Trophoblast cell (in vitro differentiated cells and primary cell): ENCODE data around the gene KHDC1.

Source experiments
- DNase-seq, 2 donors: peaks; one replicate each; pipeline ENCODE4 v3.0.0-alpha.2; 2016
- H2AFZ ChIP-seq: 2 replicates; pipeline ENCODE4 v1.6.1; 2013; ENCODE audit warnings: low read length, moderate library complexity, mild to moderate bottlenecking; ENCODE audit not compliant: insufficient read depth, poor library complexity
- H2AK5ac ChIP-seq: 2 replicates; pipeline ENCODE4 v1.6.1; 2013; ENCODE audit warnings: mild to moderate bottlenecking, low read length
- H2BK120ac ChIP-seq: 2 replicates; pipeline ENCODE4 v1.6.1; 2013; ENCODE audit warnings: low read length, mild to moderate bottlenecking, moderate library complexity; ENCODE audit not compliant: insufficient read depth, poor library complexity
- H2BK12ac ChIP-seq: 2 replicates; pipeline ENCODE4 v1.6.1; 2013; ENCODE audit warnings: mild to moderate bottlenecking, low read length, moderate library complexity
- H2BK5ac ChIP-seq: 2 replicates; pipeline ENCODE4 v1.6.1; 2013; ENCODE audit warnings: low read length, low read depth, moderate library complexity, mild to moderate bottlenecking; ENCODE audit not compliant: poor library complexity
- H3K14ac ChIP-seq: 2 replicates; pipeline ENCODE4 v1.6.1; 2013; ENCODE audit warnings: mild to moderate bottlenecking, low read length
- H3K18ac ChIP-seq: 2 replicates; pipeline ENCODE4 v1.6.1; 2013; ENCODE audit warnings: mild to moderate bottlenecking, low read length
- H3K23ac ChIP-seq: 2 replicates; pipeline ENCODE4 v1.6.1; 2013; ENCODE audit warnings: low read length
- H3K27ac ChIP-seq: 2 replicates; pipeline ENCODE4 v1.5.1; 2013; ENCODE audit warnings: low read depth, mild to moderate bottlenecking, inconsistent platforms, low read length, moderate library complexity
- H3K27me3 ChIP-seq: 2 replicates; pipeline ENCODE4 v1.6.1; 2013; ENCODE audit warnings: inconsistent platforms, mild to moderate bottlenecking, low read length, moderate library complexity; ENCODE audit not compliant: insufficient read depth
- H3K36me3 ChIP-seq, 2 experiments: 1 replicate in 1 of 2; 2 replicates in 1 of 2; pipeline ENCODE4 v1.6.1; 2013; ENCODE audit warnings: low read length in 2 of 2, mild to moderate bottlenecking in 2 of 2, moderate library complexity in 1 of 2; ENCODE audit not compliant: insufficient read depth in 2 of 2, control insufficient read depth in 1 of 2
- H3K4ac ChIP-seq: 2 replicates; pipeline ENCODE4 v1.6.1; 2013; ENCODE audit warnings: low read depth, mild to moderate bottlenecking, low read length, moderate library complexity
- H3K4me1 ChIP-seq, 2 experiments: 1 replicate in 1 of 2; 2 replicates in 1 of 2; pipeline ENCODE4 v1.6.1; 2013; ENCODE audit warnings: low read length in 2 of 2, mild to moderate bottlenecking in 2 of 2, moderate library complexity in 1 of 2; ENCODE audit not compliant: insufficient read depth in 2 of 2, control insufficient read depth in 1 of 2
- H3K4me2 ChIP-seq: 2 replicates; pipeline ENCODE4 v1.6.1; 2013; ENCODE audit warnings: inconsistent platforms, mild to moderate bottlenecking, low read length, moderate library complexity
- H3K4me3 ChIP-seq: 2 replicates; pipeline ENCODE4 v1.5.1; 2013; ENCODE audit warnings: mild to moderate bottlenecking, low read depth, low read length, inconsistent platforms
- H3K79me1 ChIP-seq: one replicate; pipeline ENCODE4 v1.6.1; 2013; ENCODE audit warnings: low read length
- H3K79me2 ChIP-seq: 2 replicates; pipeline ENCODE4 v1.6.1; 2013; ENCODE audit warnings: low read length, mild to moderate bottlenecking; ENCODE audit not compliant: control insufficient read depth, insufficient read depth, poor library complexity
- H3K9ac ChIP-seq: 2 replicates; pipeline ENCODE4 v1.6.1; 2013; ENCODE audit warnings: mild to moderate bottlenecking, low read length
- H3K9me3 ChIP-seq: 2 replicates; pipeline ENCODE4 v1.6.1; 2013; ENCODE audit warnings: low read depth, mild to moderate bottlenecking, control low read depth, inconsistent platforms, low read length; ENCODE audit not compliant: insufficient read depth
- H4K12ac ChIP-seq: 2 replicates; pipeline ENCODE4 v1.6.1; 2013; ENCODE audit warnings: low read depth, mild to moderate bottlenecking, low read length, moderate library complexity
- H4K8ac ChIP-seq: 2 replicates; pipeline ENCODE4 v1.6.1; 2013; ENCODE audit warnings: low read depth, mild to moderate bottlenecking, low read length, moderate library complexity
- H4K91ac ChIP-seq: one replicate; pipeline ENCODE4 v1.6.1; 2013; ENCODE audit warnings: low read depth, mild to moderate bottlenecking, low read length, moderate library complexity
- WGBS: extraction: QIAGEN DNeasy Blood & Tissue Kit; methylation state at CpG from one replicate; pipeline ENCODE4 v1.1.7; 2013; ENCODE audit warnings: missing lambda C conversion rate; ENCODE audit not compliant: insufficient read length, insufficient coverage; ENCODE audit errors: extremely low coverage; 5-methylcytosine and 5-hydroxymethylcytosine counted together

Gene KHDC1

GRCh38 chr6:73216859-73217258, 46.1 kb downstream of the KHDC1 start:
- no peak overlapping the region for H4K91ac ChIP-seq
- no CpG with 5 or more reads among the region's 2 CpGs for WGBS
- H3K27me3 ChIP-seq, result no peaks in the 10 kb centered on the region
- no peak overlapping the region for H3K4me2 ChIP-seq
- no peaks in the 10 kb centered on the region for H3K36me3 ChIP-seq
- no peak overlapping the region for H4K12ac ChIP-seq
- H3K23ac ChIP-seq, result no peak overlapping the region
- H3K18ac ChIP-seq, result no peak overlapping the region
- H3K79me1 ChIP-seq, result no peaks in the 10 kb centered on the region
- DNase-seq, result no peak
- no peak overlapping the region for H2BK5ac ChIP-seq
- H2AFZ ChIP-seq, result no peak overlapping the region
- no peak overlapping the region for H3K14ac ChIP-seq
- no peaks in the 10 kb centered on the region for H3K9me3 ChIP-seq
- H3K79me2 ChIP-seq, result no peaks in the 10 kb centered on the region
- H3K4me1 ChIP-seq, result no peaks in the 10 kb centered on the region
- no peak overlapping the region for H3K9ac ChIP-seq
- no peak overlapping the region for H3K4ac ChIP-seq
- no peak overlapping the region for H2BK120ac ChIP-seq
- no peak overlapping the region for H2BK12ac ChIP-seq
- no peak overlapping the region for H3K4me3 ChIP-seq
- no peak overlapping the region for H2AK5ac ChIP-seq
- H4K8ac ChIP-seq, result no peak overlapping the region
- no peak overlapping the region for H3K27ac ChIP-seq

GRCh38 chr6:73209117-73209516, 53.9 kb downstream of the KHDC1 start:
- DNase-seq, result no peak
- no peaks in the 10 kb centered on the region for H3K36me3 ChIP-seq
- no CpG with 5 or more reads among the region's 9 CpGs for WGBS

GRCh38 chr6:73207221-73207837, 55.7 kb downstream of the KHDC1 start:
- Histone ChIP-seq H2AK5ac (no peak overlapping the region), H3K36me3 (no peaks in the 10 kb centered on the region), H3K79me1 (no peaks in the 10 kb centered on the region), H3K4me1 (no peaks in the 10 kb centered on the region), H2BK120ac (no peak overlapping the region), H3K27me3 (no peaks in the 10 kb centered on the region), H4K12ac (no peak overlapping the region), H2BK5ac (no peak overlapping the region), H3K9ac (no peak overlapping the region), H3K23ac (no peak overlapping the region), H2BK12ac (no peak overlapping the region), H3K4me2 (no peak overlapping the region), H3K14ac (no peak overlapping the region), H3K27ac (no peak overlapping the region), H3K4me3 (no peak overlapping the region), H3K79me2 (no peaks in the 10 kb centered on the region), H4K91ac (no peak overlapping the region), H2AFZ (no peak overlapping the region), H3K9me3 (no peaks in the 10 kb centered on the region), H3K4ac (no peak overlapping the region), H4K8ac (no peak overlapping the region), H3K18ac (no peak overlapping the region)
- no peak for DNase-seq
- no CpG with 5 or more reads among the region's 3 CpGs for WGBS

More at GRCh38 chr6:73209117-73209516, 53.9 kb downstream of the KHDC1 start:
- Histone ChIP-seq H4K91ac (no peak overlapping the region), H3K14ac (no peak overlapping the region), H4K12ac (no peak overlapping the region), H2AFZ (no peak overlapping the region), H3K9ac (no peak overlapping the region), H3K9me3 (no peaks in the 10 kb centered on the region), H3K18ac (no peak overlapping the region), H2AK5ac (no peak overlapping the region), H3K4me3 (no peak overlapping the region), H3K4ac (no peak overlapping the region), H2BK5ac (no peak overlapping the region), H4K8ac (no peak overlapping the region), H3K4me2 (no peak overlapping the region), H3K79me2 (no peaks in the 10 kb centered on the region), H2BK12ac (no peak overlapping the region), H3K27me3 (no peaks in the 10 kb centered on the region), H3K23ac (no peak overlapping the region), H2BK120ac (no peak overlapping the region), H3K4me1 (no peaks in the 10 kb centered on the region), H3K27ac (no peak overlapping the region), H3K79me1 (no peaks in the 10 kb centered on the region)

- Histone ChIP-seq H3K18ac (no peak overlapping the region), H3K9me3 (no peaks in the 10 kb centered on the region), H3K4ac (no peak overlapping the region), H3K4me1 (no peaks in the 10 kb centered on the region), H2BK12ac (no peak overlapping the region), H3K79me1 (no peaks in the 10 kb centered on the region), H4K12ac (no peak overlapping the region), H3K79me2 (no peaks in the 10 kb centered on the region), H4K8ac (no peak overlapping the region), H3K14ac (no peak overlapping the region), H2AFZ (no peak overlapping the region), H3K4me3 (no peak overlapping the region), H4K91ac (no peak overlapping the region), H3K9ac (no peak overlapping the region), H2BK5ac (no peak overlapping the region), H3K27ac (no peak overlapping the region), H3K4me2 (no peak overlapping the region), H2AK5ac (no peak overlapping the region), H2BK120ac (no peak overlapping the region), H3K27me3 (no peaks in the 10 kb centered on the region), H3K23ac (no peak overlapping the region), H3K36me3 (no peaks in the 10 kb centered on the region)
- no CpG with 5 or more reads among the region's 4 CpGs for WGBS
- DNase-seq, result no peak
These were observed 58.7 kb downstream of the KHDC1 start for GRCh38 chr6:73204252-73204651.
